Measurements from ENCODE around the gene CAMK2B.

Gene CAMK2B

DNA sequence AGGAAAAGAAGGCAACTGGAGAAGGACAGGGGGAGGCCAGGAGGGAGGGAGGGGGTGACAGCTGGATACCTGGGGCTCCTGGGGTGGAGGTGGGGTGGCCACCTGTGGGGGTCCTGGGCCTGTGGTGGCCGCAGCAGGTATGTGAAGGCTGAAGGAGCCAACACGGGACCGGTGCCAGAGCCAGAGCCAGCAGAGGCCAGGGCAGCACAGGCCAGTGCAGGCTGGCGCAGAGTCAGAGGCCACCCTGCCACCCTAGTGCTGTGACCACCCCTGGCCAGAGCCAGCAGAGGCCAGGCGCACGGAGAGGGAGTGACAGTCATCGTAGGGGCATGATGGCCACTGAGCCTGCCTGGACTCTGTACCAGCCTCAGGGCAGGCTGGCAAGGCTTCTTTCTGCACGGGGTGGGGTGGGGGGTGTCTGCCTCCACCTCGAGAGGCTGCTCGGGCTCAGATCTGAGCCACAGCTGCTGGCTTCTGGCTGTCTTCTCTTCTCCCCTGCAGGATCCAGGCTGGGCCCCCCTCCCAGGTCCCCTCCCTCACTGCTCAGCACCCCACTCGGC is 95.8 kb downstream of the CAMK2B start:
- DNase-seq (ENCODE audit: low read depth): no peak

DNA sequence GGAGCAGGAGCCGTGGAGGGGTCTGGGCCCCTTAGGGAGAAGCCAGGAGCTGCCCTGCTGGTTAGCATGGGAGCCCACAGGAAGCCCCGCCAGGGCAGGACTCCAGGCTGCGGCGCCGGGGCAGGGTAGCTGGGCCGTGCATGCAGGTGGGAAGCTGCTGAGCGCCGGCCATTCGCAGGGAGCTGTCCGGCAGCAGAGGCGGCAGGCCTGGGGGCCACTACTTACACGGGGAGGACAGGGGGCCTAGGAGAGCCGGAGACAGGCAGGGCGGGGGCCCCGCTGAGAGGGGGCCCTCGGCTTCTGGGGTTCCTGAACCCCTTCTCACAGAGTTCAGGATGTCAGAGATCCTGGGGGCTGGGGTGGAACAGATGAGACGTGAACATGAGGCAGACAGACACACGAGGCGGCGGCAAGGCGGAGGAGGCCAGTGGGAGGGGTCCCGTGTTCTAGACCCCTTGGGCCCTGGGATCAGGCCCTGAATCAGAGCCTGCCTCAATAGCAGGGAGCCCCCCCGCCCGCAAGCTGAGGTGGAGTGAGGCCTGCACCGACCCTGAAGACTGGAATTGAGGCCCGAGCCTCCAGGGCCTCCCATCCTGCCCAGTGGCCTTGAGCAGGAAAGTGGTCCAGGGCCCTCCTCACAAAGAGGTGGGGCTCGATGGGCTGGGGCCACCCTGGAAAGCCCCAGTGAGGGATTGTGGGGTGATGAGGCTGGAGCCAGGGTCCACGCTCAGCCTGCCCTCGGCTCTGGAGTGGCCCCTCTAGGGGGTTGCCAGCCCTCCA is 96.6 kb downstream of the CAMK2B start:
- DNase-seq (ENCODE audit: low read depth): no peak

- DNase-seq (ENCODE audit: low read depth): no peak
These were observed 97.5 kb downstream of the CAMK2B start for GRCh38 chr7:44227911-44228310.

DNA sequence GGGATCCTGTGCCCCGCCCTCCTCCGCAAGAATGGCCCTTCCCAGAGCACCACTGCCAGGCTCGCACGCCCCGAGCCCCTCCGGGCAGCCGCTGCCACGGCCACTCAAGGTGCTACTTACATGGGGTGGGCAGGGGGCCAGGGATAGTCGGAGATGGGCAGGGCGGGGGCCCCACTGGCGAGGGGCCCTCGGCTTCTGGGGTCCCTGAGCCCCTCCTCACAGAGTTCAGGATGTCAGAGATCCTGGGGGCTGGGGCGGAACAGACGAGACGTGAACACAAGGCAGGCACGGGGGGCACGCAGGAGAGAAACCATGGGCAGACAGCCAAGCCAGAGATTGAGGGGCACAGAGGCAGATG is 99.0 kb downstream of the CAMK2B start:
- DNase-seq (ENCODE audit: low read depth): no peak

DNA sequence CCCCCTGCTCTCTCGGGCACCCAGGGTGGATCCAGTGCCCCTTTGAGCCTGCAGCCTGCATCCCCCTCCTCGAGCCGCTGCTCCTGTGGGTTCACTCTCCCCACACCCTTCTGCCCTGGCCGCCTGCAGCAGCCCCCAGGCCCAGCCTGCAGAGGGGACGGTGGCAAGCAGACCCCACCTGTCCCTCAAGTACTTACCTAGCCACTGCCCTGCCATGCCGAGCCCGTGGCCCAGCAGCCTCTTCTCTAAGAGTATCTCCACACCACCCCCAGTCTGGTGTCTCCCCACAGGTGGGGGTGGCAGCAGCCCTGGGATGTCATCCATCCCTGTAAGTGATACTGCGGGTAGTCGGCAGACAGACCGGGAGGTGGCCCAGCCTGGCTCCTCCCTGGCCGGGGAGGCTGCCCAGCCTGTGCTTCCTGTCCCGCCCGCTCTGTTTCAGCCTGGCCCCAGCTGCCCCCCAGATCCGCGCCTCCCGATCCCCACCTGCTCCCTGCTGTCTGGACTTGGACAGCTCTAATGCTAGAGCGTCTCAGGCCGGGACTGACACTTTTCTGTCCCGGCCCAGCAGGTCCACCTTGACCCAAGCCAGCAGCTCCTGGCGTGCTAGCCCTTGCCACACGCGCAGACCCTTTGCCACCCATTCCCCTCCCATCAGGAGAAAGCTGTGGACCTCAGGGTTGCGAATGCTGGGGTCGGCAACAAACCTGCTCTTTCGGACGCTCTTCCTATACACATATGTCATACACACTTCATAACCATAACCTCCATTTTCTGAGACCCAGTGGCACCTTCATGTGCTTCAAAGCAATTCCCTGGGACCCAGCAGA is 99.6 kb downstream of the CAMK2B start:
- no peak for DNase-seq (ENCODE audit: low read depth)

DNA sequence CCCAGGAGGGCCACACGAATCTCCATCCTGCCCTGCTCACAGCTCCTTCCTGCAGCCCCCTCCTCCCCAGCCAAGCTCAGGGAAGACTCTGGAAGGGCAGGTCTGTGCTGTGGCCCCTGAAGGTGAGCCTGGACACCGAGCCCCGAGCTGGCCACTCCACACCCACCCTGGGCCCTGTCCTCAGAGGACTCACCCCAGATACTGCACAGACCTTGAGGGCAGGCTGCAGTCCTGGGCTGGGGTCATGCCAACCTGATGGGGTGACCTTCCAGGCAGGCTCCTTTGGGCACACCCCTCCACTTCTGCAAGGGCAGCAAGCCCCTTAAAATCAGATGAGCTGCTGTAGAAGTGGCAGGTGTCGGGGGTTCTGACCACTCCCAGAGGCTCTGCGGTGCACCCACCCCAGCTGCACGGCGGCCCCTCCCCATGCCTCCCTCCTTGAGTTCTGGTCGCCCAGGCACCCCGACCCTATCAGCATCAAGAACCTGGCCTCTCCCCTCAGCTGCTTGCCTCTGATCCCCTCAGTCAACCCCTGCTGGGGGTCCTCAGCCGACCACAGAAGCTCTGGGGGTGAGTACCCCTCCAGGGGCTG is 100.3 kb downstream of the CAMK2B start:
- DNase-seq (ENCODE audit: low read depth): no peak

- DNase-seq (ENCODE audit: low read depth): no peak
These were observed 101.1 kb downstream of the CAMK2B start for GRCh38 chr7:44224080-44224973.

DNA sequence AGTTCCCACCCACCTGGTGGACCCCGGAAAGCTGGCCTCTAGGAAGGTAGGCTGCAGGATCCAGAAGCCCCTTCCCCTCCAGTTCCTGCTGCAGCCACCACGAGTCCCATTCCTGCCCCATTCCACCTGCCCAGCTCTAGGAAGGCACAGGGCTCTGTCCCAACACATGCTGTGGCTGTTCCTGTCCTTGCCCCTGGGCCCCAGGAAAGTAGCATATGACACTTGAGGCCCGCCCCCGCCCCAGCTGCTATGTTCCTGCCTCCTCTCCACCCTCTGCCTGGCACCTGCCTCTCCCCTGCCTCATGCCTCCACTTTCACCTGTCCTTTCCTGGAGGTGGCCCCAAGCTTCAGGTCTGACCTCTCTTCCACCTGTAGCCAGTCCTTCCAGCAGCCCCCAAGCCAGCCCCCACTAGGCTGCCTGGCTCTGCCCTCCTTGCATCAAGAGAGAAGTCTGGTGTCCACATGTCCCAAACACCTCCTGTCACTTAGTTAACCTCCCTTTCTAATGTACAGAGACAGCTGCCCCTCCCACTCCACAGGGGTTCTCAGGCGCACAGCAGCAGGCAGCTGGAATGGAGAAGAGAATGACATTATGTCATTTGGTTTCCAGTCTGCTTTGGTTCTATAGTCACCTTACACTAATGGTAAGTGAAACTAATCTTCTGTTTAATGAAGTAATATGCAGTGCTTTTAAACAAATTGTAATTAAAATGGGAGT is 101.9 kb downstream of the CAMK2B start:
- no peak for DNase-seq (ENCODE audit: low read depth)

DNA sequence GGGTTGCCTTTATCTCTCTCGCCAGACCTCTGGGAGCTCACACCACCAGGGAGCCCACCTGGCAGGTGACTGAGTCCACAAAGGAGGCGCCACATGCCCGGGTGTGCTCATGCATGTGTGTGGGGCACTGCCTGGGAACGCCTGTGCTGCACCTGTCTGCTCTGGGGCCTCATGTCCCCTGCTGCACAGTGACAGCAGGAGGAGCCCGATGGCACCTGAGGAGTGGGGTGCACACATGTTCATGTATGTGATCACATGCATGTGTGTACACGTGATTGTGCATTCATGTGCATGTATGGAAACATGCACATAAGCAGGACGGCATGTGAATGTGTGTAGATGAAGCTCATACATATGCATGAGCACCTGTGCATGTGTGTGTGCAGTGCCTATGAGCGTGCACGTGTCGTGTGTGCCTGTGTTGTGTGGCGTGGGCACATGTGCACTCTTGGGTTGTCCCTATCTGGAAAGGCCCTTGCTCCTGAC is 102.6 kb downstream of the CAMK2B start:
- DNase-seq (ENCODE audit: low read depth): no peak

DNA sequence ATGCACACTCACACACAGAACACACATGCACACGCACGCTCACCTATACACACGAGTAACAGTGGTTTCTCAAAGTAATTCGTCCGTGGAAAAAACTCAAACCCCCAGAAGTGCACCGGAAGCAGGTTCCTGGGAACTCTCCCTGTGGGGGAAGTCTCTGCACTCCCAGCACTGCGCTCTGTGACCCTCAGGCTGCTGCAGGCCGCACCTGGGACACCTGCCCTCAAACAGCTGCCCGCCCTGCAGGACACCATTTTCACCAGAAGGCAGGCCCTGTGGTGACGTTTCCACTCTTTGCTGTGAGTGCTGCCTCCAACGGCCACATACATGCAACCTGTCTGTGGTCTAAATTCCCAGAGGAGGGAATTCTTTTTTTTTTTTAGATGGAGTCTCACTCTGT is 103.3 kb downstream of the CAMK2B start:
- DNase-seq (ENCODE audit: low read depth): no peak

- no peak for DNase-seq (ENCODE audit: low read depth)
These were observed 104.1 kb downstream of the CAMK2B start for GRCh38 chr7:44221231-44221791.

- DNase-seq (ENCODE audit: low read depth): no peak
These were observed 104.9 kb downstream of the CAMK2B start for GRCh38 chr7:44220358-44221112.

DNA sequence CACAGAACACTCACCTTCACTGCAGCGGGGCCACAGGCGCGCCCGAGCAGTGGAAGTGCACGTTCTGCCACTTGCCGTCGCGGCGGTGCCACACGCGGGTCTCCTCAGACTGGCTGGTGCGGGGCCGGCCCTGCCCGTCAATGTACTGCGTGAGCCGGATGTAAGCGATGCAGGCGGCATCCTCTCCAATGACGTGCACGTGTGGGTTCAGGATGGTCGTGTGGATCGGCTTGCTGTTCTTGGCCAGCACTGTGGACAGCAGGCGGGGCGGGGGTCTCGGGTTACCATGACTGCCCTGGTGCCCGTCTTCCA is 105.4 kb downstream of the CAMK2B start:
- no peak for DNase-seq (ENCODE audit: low read depth)

- no peak for DNase-seq (ENCODE audit: low read depth)
These were observed 105.9 kb downstream of the CAMK2B start for GRCh38 chr7:44219371-44220045.

DNA sequence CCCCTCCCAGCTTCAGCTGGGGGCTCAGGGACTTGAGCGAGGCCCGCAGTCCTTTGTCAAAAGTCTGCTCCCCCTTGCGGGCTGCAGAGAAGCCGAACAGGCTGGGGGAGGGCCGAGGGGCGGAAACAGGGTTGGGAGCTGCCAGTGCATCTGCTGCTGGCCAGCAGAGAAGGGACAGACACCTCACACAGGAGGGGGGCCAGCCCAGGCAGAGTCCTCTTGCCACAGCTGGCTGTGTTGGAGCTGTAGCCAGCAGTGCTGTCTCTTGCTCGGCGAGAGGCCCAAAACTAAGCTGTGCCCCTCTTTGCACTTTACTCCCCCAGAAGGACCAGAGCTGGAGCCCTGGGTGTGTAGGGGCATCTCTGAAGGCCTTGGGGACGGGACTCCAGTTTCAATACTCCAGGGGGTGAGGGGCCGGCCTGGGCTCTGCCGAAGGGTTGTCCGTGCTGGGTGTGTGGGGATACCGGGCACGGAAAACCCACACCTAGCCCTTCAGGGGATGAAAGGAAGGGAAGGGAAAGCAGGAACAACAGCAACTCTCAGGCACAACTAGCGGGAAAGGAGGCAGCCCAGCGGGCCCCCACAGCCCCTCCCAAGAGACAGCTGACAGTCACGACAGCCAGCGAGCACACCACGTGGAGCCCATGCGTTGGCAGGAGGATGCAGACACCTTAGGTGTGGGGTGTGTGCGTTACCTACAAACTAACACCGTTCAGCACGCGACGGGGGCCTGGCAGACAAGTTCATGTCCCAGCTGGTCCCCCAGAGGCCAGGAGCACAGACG is 106.8 kb downstream of the CAMK2B start:
- no peak for DNase-seq (ENCODE audit: low read depth)

- no peak for DNase-seq (ENCODE audit: low read depth)
These were observed 107.5 kb downstream of the CAMK2B start for GRCh38 chr7:44217852-44218402.

DNA sequence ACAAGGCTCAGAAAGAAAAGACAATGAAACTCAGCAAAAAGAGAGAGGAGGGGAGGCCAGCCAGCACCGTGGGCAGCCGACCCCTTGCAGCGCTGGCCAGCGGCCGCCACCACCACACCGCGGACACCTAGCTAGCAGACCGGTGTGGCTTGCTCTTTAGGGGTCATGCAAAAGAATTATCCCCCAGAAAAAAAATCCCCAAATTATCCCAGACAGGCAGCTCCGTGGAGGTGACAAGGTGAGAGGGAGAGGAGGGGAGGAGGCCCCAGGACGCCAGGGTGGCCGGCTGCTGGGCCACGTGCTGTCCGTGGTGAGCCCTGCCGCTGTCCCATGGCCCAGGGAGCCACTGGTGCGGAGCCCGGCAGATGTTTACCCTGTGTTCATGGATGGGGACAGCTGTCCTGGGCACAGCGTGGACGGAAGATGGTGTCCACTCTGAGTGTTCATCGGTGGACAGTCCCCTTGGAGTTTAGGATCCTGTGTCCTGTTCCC is 108.1 kb downstream of the CAMK2B start:
- DNase-seq (ENCODE audit: low read depth): no peak
